Stimulated activated CD8-positive, alpha-beta memory T cell treated with anti-CD3 and anti-CD28 coated beads, Interleukin-4, amount 100 ng/mL, for 1 hour (primary cell): ENCODE measurements around the gene ZNF616.

Experiments
- DNase-seq, 2 donors: peaks; one replicate each; pipeline ENCODE4 v3.0.0-alpha.2; 2020; ENCODE audit warnings: low read depth in 2 of 2, low spot score in 1 of 2

Gene ZNF616

GRCh38 chr19:52139252-52140031 lies at the start of gene ZNF616:
TSS of gene ZNF616 (minus strand) at chr19:52139938. CDS start at chr19:52130512, 9,426 bp downstream.
- DNase-seq, result peak; percentile 28 to 61

- DNase-seq, result no peak
Measured at GRCh38 chr19:52188822-52189734, 49.3 kb upstream of the ZNF616 start.

DNA sequence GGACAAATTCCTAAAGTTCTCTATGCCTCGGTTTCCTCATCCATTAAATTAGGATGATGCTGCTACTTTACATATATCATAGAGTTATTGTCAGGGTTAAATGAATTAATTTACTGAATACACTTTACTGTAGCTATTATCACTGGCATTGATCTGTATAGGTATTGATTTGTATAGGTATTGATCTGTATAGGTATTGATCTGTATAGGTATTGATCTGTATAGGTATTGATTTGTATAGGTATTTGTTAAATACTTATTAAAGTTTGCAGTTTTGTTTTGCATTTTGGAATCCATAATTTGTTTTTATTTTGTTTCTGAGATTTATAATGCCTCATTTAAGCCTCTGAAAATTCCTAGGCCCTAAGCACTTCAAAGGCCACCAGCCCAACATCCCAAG lies 47.7 kb upstream of the ZNF616 start:
- no peak for DNase-seq

GRCh38 chr19:52176574-52176973 lies 36.8 kb upstream of the ZNF616 start:
- DNase-seq, result no peak

DNA sequence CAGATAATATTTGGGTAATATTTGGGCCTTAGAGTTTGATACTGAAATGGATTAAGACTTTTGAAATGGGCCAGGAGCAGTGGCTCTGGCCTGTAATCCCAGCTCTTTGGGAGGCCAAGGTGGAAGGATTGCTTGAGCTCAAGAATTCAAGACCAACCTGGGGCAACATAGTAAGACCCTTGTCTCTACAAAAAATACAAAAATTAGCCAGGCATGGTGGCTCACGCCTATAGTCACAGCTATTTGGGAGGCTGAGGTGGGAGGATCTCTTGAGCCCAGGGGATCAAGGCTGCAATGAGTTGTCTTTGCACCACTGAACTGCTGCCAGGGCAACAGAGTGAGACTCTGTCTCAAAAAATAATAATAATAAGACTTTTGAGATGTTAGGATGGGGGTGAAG lies 32.6 kb upstream of the ZNF616 start:
- no peak for DNase-seq

DNA sequence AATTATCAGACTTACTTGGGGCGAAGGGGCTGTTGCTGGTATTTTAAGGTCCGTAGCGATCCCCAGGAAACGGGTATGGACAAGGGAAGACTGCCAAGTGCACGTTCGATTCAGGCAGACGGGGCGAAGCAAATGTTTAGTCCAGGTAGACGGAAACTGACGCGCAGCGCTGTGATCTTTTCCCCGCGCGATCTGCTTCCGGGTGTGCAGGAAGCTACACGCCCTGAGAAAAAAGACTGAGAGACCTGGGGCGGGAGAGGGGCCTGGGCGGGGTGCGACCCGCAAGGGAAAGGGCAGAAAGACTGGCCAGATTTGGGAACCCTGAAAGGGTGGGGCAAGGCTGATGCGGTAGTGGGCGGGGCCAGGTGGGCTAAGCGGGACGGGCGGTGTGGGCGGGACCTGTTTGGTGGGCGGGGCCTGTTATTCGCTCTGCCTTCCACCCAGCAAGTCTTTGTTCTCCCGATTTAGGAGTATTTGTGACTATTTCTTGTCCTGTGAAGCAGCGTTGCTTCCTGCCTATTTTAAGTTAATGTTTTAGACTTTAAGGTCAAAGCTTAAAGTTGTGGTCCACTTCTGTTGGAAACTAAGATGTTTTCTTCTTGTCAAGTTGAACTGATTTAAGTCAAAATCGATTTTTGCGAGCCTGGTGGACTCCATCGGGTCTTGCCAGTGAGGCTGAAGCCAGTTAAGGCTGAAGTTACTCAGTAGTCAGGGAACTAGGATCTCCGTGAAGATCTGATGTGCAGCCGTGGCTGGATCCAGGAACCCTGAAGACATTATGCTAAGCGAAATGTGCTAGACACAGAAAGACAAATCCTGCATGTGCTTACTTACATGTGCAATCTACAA lies 31.8 kb upstream of the ZNF616 start, which contains the start of gene ZNF836:
Gene ZNF836 (minus strand): TSS at position 301 of the 849 bp plus-strand sequence. CDS start 3,549 bp downstream, outside the sequence.
- peak; percentile 80 to 87 for DNase-seq

GRCh38 chr19:52170863-52171320 lies 31.2 kb upstream of the ZNF616 start:
- DNase-seq, result no peak

DNA sequence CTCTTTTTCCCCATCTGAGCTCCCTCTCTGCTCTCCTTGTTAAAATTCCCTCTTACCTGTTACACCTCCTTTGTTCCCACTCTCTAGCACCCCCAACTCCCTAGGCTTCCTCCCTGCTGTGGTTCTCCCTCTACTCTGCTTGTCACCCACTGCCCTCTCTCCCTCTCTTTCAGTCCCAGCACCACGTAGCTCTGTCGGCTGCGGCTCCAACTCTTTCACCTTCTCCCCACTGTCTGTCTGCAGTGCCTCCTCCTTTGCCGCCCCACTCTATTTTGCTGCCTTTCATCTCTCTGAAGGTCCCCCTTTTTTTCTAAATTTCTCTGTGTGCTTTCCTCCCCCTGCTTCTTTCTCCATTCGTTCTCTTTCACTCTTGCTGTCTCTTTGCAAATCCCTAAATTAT lies 30.6 kb upstream of the ZNF616 start:
- no peak for DNase-seq

GRCh38 chr19:52155596-52156359 lies 16.0 kb upstream of the ZNF616 start:
- no peak for DNase-seq

DNA sequence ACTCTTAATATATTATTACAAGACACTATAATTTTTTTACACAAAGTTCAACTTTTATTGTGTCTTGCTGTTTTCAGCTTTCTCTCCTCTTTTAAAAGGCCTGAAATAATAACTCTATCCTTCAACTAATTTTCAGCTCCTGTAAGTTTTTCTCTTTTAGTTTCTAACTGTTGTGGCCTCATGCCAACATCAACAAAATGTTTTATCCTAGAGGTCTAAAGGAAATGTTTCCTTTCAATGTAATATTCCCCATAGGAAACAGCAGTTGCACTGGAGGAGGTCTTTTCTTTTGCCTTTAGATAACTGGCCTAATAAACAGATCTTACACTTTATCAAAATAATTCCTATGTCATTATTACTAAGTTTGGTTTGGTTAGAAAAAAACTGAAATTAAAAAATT lies 8.5 kb upstream of the ZNF616 start:
- DNase-seq, result no peak

DNA sequence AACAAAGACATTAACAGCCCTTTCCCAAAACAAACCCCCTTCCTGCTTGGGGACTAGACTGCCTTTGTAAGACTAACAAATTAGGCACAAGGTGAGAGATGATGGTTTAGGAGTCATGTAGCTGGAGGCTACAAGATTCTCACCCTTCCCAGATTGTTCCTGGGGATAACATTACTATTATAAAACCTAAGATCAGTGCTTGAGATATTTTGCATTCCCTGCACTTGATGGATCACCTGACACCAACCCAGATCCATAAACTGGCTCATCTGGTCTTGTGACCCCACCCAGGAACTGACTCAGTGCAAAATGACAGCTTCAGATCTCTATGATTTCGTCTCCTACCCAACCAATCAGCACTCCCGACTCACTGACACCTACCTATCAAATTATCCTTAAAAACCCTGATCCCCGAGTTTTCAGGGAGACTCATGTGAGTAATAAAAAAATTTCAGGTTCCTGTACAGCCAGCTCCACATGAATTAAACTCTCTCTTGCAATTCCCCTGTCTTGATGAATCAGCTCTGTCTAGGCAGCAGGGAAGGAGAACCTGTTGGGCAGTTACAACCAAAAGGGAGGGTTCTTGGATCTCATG lies 2.4 kb upstream of the ZNF616 start:
- no peak for DNase-seq

- DNase-seq, result no peak
Measured at GRCh38 chr19:52141203-52141602, 1.5 kb upstream of the ZNF616 start.

- peak; percentile 94 to 96 for DNase-seq
Measured at GRCh38 chr19:52140032-52140710, 433 bp upstream of the ZNF616 start.

GRCh38 chr19:52138983-52139251 lies 821 bp downstream of the ZNF616 start:
- DNase-seq, result no peak

DNA sequence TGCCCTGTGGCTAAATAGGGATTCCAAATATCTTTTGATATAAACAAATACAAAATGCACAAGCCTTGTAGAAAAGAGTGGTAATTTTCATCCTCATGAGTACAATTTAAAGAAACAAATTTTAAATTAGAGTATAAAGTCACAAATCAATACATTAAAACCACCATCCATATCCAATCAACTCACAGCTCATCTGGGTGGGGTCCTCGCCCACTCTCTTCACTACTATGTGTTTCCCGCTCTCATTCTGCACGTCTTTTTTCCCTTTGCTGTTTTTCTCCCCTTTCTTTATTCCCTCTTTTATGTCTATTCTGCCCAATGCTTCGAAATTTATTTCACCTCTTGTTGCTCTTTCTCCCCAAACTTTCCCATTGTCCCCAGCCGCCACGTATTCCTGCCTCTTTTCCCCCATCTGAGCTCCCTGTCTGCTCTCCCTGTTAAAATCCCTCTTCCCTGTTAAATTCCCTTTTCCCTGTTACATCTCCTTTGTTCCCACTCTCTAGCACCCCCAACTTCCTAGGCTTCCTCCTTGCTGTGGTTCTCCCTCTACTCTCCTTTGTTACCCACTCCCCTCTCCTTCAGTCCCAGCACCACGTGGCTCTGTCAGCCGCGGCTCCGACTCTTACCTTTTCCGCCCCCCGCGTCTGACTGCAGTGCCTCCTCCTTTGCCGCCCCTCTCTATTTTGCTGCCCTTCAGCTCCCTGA lies 1.3 kb downstream of the ZNF616 start:
- no peak for DNase-seq

DNA sequence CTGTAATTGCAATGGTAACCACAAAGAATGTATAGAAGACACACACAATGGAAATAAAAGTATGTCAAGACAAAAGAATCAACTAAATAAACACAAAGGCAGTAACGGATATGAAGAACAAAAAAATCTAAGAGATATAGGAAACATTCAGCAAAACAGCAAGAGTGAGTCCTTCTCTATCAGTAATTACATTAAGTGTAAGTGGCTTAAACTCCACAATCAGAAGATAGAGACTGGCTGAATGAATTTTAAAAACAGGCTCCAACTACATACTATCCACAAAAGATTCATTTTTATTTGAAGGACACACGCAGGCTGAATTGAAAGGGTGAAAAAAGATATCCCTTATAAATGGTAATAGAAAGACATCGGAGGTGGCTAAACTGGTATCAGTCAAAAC lies 19.5 kb downstream of the ZNF616 start:
- no peak for DNase-seq

DNA sequence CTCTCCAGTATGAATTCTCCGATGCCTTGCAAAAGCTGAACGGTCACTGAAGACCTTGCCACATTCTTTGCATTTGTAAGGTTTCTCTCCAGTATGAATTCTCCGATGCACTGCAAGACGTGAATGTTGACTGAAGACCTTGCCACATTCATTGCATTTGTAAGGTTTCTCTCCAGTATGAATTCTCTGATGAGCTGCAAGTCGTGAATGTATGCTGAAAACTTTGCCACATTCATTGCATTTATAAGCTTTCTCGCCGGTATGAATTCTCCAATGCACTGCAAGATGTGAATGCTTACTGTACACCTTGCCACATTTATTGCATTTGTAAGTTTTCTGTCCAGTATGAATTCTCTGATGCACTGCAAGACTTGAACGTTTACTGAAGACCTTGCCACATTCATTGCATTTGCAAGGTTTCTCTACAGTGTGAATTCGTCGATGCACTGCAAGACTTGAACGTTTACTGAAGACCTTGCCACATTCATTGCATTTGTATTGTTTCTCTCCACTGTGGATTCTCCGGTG lies 24.1 kb downstream of the ZNF616 start:
- no peak for DNase-seq

- no peak for DNase-seq
Measured at GRCh38 chr19:52114691-52115090, 25.0 kb downstream of the ZNF616 start.

DNA sequence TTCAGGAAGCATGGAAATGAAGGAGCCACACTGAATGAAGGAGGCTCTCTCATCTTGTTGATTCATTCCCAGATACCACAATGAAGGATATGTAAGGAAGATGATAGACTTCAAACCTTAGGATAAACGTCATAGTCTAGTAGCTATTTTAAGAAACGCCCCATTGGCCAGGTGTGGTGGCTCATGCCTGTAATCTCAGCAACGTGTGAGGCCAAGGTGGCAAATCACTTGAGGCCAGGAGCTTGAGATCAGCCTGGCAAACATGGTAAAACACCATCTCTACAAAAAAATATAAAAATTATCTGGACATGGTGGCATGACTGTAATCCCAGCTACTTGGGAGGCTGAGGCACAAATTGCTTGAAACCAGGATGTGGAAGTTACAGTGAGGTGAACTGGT lies 27.1 kb downstream of the ZNF616 start:
- no peak for DNase-seq
